OCI-LY1 (cell line): ENCODE data around the gene FOXJ3.

Experiments
- H2AFZ ChIP-seq: fragments of 200-600 bp; sonication (generic), shearing (Covaris generic); 2 replicates; pipeline ENCODE4 v1.6.0; 2014; ENCODE audit warnings: antibody characterized with exemption, mild to moderate bottlenecking, low read length
- H3F3A ChIP-seq: fragments of 200-600 bp; sonication (generic), shearing (Covaris generic); 2 replicates; pipeline ENCODE4 v1.6.0; 2014; ENCODE audit warnings: mild to moderate bottlenecking, antibody characterized with exemption, low read length, moderate library complexity; ENCODE audit not compliant: insufficient read depth
- H3K27ac ChIP-seq: fragments of 200-600 bp; sonication (generic); 2 replicates; pipeline ENCODE4 v1.5.1; 2014; ENCODE audit warnings: low read length, mixed run types, mild to moderate bottlenecking, low read depth; ENCODE audit not compliant: poor library complexity, severe bottlenecking
- H3K27me3 ChIP-seq: fragments of 200-600 bp; sonication (generic); 2 replicates; pipeline ENCODE4 v1.6.0; 2014; ENCODE audit warnings: antibody characterized with exemption, mild to moderate bottlenecking, low read length, moderate library complexity; ENCODE audit not compliant: insufficient read depth
- H3K36me3 ChIP-seq: fragments of 200-600 bp; sonication (generic); 2 replicates; pipeline ENCODE4 v1.6.1; 2014; ENCODE audit warnings: mild to moderate bottlenecking, antibody characterized with exemption, low read length, moderate library complexity, mixed read lengths; ENCODE audit not compliant: insufficient read depth
- H3K4me1 ChIP-seq: fragments of 200-600 bp; sonication (generic); 2 replicates; pipeline ENCODE4 v1.5.1; 2014; ENCODE audit warnings: mild to moderate bottlenecking, low read length, moderate library complexity; ENCODE audit not compliant: insufficient read depth, severe bottlenecking
- H3K4me2 ChIP-seq: fragments of 200-600 bp; sonication (generic), shearing (Covaris generic); 2 replicates; pipeline ENCODE4 v1.6.1; 2014; ENCODE audit warnings: low read length
- H3K4me3 ChIP-seq: fragments of 200-600 bp; sonication (generic); 2 replicates; pipeline ENCODE4 v1.5.1; 2014; ENCODE audit warnings: low read length, low read depth, mild to moderate bottlenecking, mixed read lengths; ENCODE audit not compliant: poor library complexity, severe bottlenecking
- H3K79me2 ChIP-seq: fragments of 200-600 bp; shearing (Covaris generic); 2 replicates; pipeline ENCODE4 v1.6.1; 2016; ENCODE audit warnings: mixed run types, low read length, mixed read lengths; ENCODE audit not compliant: insufficient read depth
- H3K9ac ChIP-seq: fragments of 200-600 bp; sonication (generic), shearing (Covaris generic); 2 replicates; pipeline ENCODE4 v1.6.1; 2014; ENCODE audit warnings: mild to moderate bottlenecking, low read length, mixed read lengths
- H3K9me2 ChIP-seq: fragments of 200-600 bp; sonication (generic), shearing (Covaris generic); 2 replicates; pipeline ENCODE4 v1.6.1; 2014; ENCODE audit warnings: low read depth, mild to moderate bottlenecking, low read length, mixed read lengths
- H3K9me3 ChIP-seq: fragments of 200-600 bp; shearing (Covaris generic); 2 replicates; pipeline ENCODE4 v1.6.1; 2014; ENCODE audit warnings: low read length, mixed read lengths
- H4K20me1 ChIP-seq: fragments of 200-600 bp; sonication (generic), shearing (Covaris generic); 2 replicates; pipeline ENCODE4 v1.6.0; 2016; ENCODE audit warnings: mild to moderate bottlenecking, low read length; ENCODE audit not compliant: insufficient read depth
- CTCF ChIP-seq: fragments of 200-600 bp; sonication (generic), shearing (Covaris generic); IDR thresholded peaks from 2 replicates; pipeline ENCODE4 v1.5.1; 2017; ENCODE audit warnings: mild to moderate bottlenecking, antibody characterized with exemption, low read length, moderate library complexity, mixed read lengths
- EZH2 ChIP-seq: fragments of 200-600 bp; sonication (generic), shearing (Covaris generic); IDR thresholded peaks from 2 replicates; pipeline ENCODE4 v1.8.0; 2017; ENCODE audit warnings: borderline replicate concordance, mixed run types, mild to moderate bottlenecking, antibody characterized with exemption, low read length, moderate library complexity, mixed read lengths

The FOXJ3 gene

DNA sequence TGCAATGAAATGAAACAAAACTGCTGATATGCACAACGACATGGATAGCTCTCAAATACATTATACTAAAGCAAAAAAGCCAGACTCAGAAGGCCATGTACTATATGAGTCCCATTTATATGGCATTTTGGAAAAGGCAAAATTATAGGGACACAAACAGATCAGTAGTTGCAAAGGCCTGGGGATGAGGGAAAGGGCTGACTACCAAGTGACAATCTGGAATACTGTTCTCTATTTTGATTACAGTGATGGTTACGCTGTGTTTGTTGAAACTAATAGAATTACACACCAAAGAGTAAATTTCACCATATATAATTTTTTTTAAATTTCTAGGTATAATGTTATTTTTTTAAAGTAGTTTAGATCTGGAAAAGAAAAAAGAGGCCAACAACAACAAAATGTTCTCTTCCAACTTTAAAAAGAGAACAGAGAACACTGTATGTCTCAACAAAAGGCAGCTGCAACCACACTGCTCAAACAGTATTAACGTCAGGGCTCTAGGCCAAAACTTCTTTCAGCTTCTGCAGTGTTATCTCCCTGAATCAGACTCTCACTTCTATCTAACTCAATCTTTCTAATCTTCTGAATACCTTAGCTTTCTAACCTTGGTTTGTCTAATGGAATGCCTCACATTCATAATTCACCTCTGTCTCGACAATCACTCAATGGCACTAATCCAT is 75.8 kb downstream of the FOXJ3 start:
- peaks cover 10% of the 10 kb centered on the region for H3K4me1 ChIP-seq
- no peaks in the 10 kb centered on the region for H3F3A ChIP-seq
- no peak overlapping the region for H3K4me2 ChIP-seq
- H3K9me3 ChIP-seq = no peaks in the 10 kb centered on the region
- H3K27me3 ChIP-seq = no peaks in the 10 kb centered on the region
- peak overlapping the region; percentile 9 for H3K27ac ChIP-seq
- H3K9ac ChIP-seq = no peak overlapping the region
- no peaks in the 10 kb centered on the region for H4K20me1 ChIP-seq
- H3K79me2 ChIP-seq = peaks cover 19% of the 10 kb centered on the region
- no peaks in the 10 kb centered on the region for H3K9me2 ChIP-seq
- H3K4me3 ChIP-seq = no peak overlapping the region
- H3K36me3 ChIP-seq = peaks cover 30% of the 10 kb centered on the region
- H2AFZ ChIP-seq = no peak overlapping the region
- no peak for TF ChIP-seq EZH2
- no peak for TF ChIP-seq CTCF

- Histone ChIP-seq H3K9me2 (no peaks in the 10 kb centered on the region), H3K4me1 (peaks cover 10% of the 10 kb centered on the region), H3K27me3 (no peaks in the 10 kb centered on the region), H3K4me2 (no peak overlapping the region), H4K20me1 (no peaks in the 10 kb centered on the region), H3K9me3 (no peaks in the 10 kb centered on the region), H2AFZ (no peak overlapping the region), H3K4me3 (no peak overlapping the region), H3K27ac (no peak overlapping the region), H3K79me2 (peaks cover 19% of the 10 kb centered on the region), H3K9ac (no peak overlapping the region), H3K36me3 (peaks cover 21% of the 10 kb centered on the region; the same call in 1 of the 2 replicates), H3F3A (no peaks in the 10 kb centered on the region)
- TF ChIP-seq CTCF (no peak), EZH2 (no peak)
Measured at GRCh38 chr1:42258218-42258617, 76.8 kb downstream of the FOXJ3 start.

DNA sequence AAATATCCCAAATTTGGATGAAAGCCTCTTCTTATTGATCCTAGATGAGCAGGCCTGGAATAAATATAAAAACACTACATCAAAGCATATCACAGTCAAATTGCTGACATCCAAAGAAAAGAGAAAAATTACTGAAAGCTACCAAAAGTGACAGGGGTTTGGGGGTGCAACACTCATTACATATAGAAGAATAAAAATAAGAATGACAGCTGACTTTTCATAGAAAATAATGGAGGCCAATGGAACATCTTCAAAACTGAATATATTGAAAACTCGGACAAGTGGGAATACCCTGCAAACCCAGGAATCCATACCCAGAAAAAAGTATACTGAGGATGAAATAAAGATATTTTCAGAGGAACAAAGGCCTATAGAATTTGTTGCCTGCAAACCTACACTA is 84.0 kb downstream of the FOXJ3 start:
- no peaks in the 10 kb centered on the region for H3K4me1 ChIP-seq
- H2AFZ ChIP-seq = no peak overlapping the region
- H3K4me2 ChIP-seq = no peak overlapping the region
- no peaks in the 10 kb centered on the region for H4K20me1 ChIP-seq
- peaks cover 30% of the 10 kb centered on the region for H3K79me2 ChIP-seq
- H3K36me3 ChIP-seq = peaks cover 31% of the 10 kb centered on the region
- H3K27me3 ChIP-seq = no peaks in the 10 kb centered on the region
- H3K9me2 ChIP-seq = no peaks in the 10 kb centered on the region
- no peaks in the 10 kb centered on the region for H3F3A ChIP-seq
- no peak overlapping the region for H3K4me3 ChIP-seq
- peaks cover 13% of the 10 kb centered on the region for H3K9me3 ChIP-seq
- no peak for TF ChIP-seq CTCF
- no peak for TF ChIP-seq EZH2
- H3K27ac ChIP-seq = no peak overlapping the region
- no peak overlapping the region for H3K9ac ChIP-seq
